GM21529 (cell line): ENCODE results near the gene NUB1.
A peak's percentile ranks its signal among the peaks of the same experiment; 100 is the strongest.

ENCODE experiments used
- ATAC-seq: cut with Tn5 transposase; IDR thresholded peaks from one replicate; pipeline ENCODE4 v1.9.1; 2021; ENCODE audit not compliant: unreplicated experiment

Gene NUB1

GRCh38 chr7:151312831-151313809 lies 28.5 kb upstream of the NUB1 start:
- ATAC-seq = no peak

DNA sequence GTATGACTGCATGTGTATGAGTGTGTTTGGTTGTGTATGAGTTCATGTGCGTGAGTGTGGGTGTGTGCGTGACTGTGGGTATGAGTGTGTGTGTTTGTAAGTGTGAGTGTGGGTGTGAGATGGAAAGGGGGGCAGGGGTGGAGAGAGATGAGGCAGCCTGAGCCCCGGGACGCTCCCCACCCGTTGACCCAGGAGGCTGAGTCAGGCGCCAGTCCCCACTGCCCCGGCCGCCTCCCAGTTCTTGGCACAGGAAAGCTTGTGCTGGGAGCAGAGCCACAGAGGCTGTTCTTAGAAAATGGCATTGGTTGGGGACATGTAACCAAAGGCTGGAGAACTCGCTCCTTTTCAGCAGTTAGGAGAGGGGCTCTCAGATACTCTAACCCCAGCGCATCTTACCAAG lies 27.8 kb upstream of the NUB1 start:
- no peak for ATAC-seq

DNA sequence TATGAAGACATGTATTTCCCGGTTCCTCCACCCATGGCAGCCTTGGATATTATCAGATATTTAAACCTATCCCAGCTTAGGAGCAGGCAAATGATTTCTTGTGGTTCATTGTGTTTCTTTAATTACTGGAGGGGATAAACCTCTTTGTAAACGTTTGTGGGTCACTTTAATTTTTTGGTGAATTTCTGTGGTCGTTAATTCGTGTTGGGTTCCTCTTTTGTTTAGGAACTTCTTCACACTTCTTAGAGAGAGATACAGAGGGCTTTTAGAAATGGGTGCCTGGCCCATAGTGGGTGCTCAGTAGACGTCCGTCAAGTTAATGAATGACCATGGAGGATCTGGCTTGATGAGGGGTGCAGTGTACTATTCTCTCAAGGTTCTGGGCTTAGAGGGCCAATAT lies 27.2 kb upstream of the NUB1 start:
- ATAC-seq = no peak

GRCh38 chr7:151315038-151315655 lies 26.5 kb upstream of the NUB1 start:
- peak; percentile 82 for ATAC-seq

GRCh38 chr7:151316896-151317295 lies 24.7 kb upstream of the NUB1 start:
- no peak for ATAC-seq

GRCh38 chr7:151317936-151318335 lies 23.7 kb upstream of the NUB1 start:
- no peak for ATAC-seq

GRCh38 chr7:151319189-151319588 lies 22.4 kb upstream of the NUB1 start:
- no peak for ATAC-seq

DNA sequence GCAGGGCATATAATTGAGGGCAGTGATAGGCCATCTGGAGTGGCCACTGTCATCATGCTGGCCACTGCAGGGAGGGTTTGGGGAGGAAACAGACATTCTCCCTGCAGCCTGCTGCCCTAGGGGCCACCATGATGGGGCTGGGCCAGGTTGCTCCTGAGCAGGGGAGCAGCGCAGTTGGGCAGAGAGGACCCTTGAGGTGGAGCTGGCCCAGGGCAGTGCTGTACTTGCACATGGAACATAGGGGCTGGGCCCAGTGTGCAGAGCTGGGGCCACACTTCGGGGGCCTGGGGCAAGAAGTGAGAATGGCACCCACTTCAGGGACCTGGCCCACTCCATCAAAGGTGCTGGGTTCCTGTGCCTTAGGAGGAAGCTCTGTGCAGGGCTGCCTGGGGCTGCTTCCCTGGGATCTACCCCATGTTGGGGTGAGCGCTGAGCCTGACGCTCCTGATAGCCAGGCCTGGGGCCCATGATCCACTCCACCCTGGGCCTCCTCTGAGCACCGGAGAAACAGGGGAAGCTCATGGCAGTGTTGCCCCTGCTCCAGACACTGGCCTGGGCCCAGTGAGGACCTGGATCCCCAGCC lies 21.3 kb upstream of the NUB1 start:
- ATAC-seq = no peak

DNA sequence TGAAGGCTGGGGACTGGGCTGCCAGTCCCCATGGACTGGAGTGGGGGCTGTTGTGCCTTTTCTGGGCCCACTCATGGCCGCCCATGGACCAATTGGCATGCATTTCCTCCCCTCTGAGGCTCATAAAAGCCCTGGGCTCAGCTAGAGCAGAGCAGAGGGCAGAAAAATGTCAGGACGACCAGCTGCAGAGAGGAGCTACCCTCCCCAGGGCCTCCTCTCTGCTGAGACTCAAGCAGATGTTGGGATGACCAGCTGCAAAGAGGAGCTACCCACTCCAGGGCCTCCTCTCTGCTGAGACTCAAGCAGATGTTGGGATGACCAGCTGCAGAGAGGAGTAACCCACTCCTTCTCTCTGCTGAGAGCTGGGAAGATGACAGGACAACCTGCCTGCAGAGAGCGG lies 20.3 kb upstream of the NUB1 start:
- ATAC-seq = no peak

DNA sequence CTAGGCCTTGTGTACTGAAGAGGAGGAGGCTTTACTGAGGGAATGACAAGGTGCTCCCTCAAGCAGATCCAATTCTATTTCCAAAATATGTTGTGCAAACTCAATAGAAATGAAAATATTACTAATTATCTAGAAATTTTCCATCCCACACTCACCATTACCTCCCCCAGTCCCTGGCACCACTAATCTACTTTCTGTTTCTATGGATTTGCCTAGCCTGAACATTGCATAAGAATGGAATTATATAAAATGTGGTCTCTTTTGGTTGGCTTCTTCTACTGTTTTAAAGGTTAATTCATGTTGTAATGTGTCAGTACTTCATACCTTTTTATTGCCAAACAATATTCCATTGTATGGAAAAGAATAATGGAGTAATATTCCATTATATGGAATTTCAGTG lies 18.7 kb upstream of the NUB1 start:
- no peak for ATAC-seq

DNA sequence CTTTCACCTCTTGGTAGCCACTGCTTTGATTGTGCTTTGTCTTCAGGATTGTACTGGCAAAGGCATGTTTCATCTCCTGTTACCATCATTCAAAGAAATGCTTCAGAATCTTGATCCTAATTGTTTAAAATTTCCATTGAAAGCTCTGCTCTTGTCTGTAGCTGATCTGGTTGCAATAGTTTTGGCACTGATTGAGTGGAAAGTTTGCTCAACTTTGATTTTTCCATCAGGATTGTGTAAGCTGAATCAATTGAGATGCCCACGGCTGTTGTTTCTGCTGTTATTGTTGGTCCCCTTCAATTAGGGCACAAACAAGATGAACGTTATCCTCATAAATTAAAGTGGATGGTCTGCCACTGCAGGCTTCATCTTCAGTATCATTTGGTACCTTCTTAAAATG lies 14.6 kb upstream of the NUB1 start:
- no peak for ATAC-seq

DNA sequence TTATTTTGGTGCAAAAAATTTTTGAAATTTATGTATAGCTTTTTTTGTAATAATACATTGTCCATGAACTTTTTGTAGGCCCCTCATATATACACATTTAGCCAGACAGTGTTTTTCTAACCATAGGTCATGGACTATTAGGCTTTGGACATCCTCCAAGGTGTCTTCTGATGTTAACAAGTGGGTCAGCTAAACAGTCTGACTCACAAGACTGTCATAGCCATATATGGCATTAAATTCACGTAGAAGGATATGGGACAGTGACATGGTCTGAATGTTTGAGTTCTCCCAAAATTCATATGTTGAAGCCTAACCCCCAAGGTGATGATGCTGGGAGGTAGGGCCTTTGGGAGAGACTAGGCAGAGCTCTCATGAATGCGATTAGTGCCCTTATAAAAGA lies 14.0 kb upstream of the NUB1 start:
- ATAC-seq = no peak

DNA sequence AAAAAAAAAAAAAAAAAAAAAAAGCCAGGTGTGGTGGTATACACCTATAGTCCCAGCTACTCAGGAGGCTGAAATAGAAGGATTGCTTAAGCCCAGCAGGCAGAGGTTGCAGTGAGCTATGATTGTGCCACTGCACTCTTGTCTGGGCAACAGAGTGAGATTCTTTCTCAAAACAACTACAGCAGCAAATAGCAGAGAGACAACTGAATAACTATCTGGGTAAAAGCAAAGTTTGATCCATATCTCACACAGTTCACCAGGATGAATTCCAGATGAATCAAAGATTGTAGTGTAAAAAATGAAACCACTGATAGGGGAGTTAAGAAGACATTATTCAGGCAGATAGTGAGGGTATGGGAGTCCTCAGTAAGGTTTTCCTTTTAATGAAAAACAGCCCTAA lies 11.4 kb upstream of the NUB1 start:
- ATAC-seq = no peak

- ATAC-seq = no peak
Measured at GRCh38 chr7:151330661-151331060, 11.0 kb upstream of the NUB1 start.

DNA sequence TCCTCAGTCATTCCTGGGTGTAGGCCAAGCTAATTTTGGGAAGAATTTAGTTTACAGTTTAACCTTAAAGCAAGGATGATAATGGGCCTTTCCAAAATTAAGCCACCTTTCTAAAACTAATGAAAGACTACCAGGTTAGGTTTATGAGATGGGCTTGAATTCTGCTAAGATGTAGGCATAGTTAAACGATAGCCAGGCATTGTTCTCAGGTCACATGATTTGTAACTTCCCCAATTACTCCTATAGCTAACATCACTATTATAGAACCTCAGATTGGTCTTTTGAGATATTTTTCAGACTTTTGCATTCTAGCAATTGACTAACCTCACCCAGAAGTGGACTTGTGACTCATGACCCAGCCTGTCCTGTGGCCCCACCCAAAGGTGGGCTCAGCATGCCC lies 7.0 kb upstream of the NUB1 start:
- no peak for ATAC-seq

DNA sequence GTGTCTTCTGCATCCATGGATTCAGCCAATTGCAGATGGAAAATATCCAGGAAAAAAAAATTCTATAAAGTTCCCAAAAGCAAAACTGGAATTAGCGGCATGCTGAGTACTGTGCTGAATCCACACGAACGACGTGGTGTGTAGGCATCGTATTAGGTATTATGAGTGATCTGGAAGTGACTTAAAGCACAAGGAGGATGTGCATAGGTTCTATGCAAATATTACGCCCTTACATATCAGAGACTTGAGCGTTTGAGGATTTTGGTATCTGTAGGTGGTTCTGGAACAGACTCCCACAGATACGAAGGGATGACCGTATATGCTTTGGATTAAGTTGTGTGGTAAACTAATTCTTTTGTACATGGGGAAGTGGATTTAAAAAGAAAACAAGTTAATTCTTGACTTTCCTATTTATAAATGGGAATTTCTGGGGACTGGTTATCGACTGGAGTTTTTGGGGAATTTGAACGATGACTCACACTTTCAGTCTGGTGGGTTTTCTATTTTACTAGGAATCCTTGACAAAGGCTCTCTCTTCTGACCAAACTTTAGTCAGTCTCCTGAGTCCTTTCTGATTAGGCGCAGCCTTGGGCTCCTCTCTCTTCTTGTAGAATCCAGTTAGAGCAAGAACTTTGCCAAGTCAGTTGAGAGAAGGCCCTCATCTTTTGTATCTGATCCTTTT lies 5.4 kb upstream of the NUB1 start:
- ATAC-seq = no peak

DNA sequence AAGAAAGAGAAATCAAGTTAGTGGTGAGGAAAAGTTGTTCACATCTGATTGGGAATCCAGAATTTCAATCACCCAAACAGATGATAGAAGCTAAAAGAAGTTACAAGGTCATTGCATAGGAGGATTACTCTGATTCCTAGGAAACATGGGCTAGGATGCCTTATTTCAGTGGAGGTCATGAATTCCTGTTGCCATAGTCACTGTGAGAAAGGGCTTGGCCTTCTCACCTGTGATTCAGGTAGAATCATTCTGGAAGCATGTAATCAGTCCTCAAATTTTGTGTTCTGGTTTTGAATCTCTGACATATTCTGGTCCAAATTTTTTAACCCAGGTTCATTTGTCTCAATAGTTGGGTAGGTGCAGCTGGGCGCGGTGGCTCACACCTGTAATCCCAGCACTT lies 4.3 kb upstream of the NUB1 start:
- ATAC-seq = no peak

- ATAC-seq = no peak
Measured at GRCh38 chr7:151338809-151339208, 2.8 kb upstream of the NUB1 start.

GRCh38 chr7:151339651-151340382 lies 1.8 kb upstream of the NUB1 start:
- ATAC-seq = peak; percentile 38

DNA sequence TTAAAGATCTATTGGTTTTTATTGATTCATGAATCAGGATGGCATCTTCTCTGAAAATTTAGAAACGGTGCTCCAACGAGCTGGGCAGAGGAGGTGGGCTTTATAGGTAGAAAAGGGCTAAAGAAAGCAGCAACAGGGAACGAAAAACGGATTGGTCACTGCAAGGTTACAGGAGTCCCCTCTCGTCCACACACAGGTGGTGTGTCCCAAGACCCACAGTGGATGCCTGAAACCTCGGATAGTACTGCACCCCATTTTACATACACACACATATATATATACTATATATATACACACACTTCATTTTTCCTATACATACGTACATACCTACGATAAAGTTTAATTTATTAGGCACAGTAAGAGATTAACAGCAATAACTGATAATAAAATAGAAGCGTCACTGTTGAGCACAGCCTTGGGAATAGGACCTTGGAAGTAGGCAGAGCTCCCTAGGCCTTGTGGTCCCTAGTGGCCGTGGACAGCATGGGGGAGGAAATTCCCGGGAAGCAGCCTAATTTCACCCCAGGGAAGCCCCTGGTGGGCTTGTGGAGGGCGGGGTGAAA lies 737 bp upstream of the NUB1 start:
- ATAC-seq = no peak
